OCI-LY1 (cell line): ENCODE results near the gene ESPNL.

Experiments
- H2AFZ ChIP-seq: fragments of 200-600 bp; sonication (generic), shearing (Covaris generic); 2 replicates; pipeline ENCODE4 v1.6.0; 2014; ENCODE audit warnings: antibody characterized with exemption, mild to moderate bottlenecking, low read length
- H3F3A ChIP-seq: fragments of 200-600 bp; sonication (generic), shearing (Covaris generic); 2 replicates; pipeline ENCODE4 v1.6.0; 2014; ENCODE audit warnings: mild to moderate bottlenecking, antibody characterized with exemption, low read length, moderate library complexity; ENCODE audit not compliant: insufficient read depth
- H3K27ac ChIP-seq: fragments of 200-600 bp; sonication (generic); 2 replicates; pipeline ENCODE4 v1.5.1; 2014; ENCODE audit warnings: low read length, mixed run types, mild to moderate bottlenecking, low read depth; ENCODE audit not compliant: poor library complexity, severe bottlenecking
- H3K27me3 ChIP-seq: fragments of 200-600 bp; sonication (generic); 2 replicates; pipeline ENCODE4 v1.6.0; 2014; ENCODE audit warnings: antibody characterized with exemption, mild to moderate bottlenecking, low read length, moderate library complexity; ENCODE audit not compliant: insufficient read depth
- H3K36me3 ChIP-seq: fragments of 200-600 bp; sonication (generic); 2 replicates; pipeline ENCODE4 v1.6.1; 2014; ENCODE audit warnings: mild to moderate bottlenecking, antibody characterized with exemption, low read length, moderate library complexity, mixed read lengths; ENCODE audit not compliant: insufficient read depth
- H3K4me1 ChIP-seq: fragments of 200-600 bp; sonication (generic); 2 replicates; pipeline ENCODE4 v1.5.1; 2014; ENCODE audit warnings: mild to moderate bottlenecking, low read length, moderate library complexity; ENCODE audit not compliant: insufficient read depth, severe bottlenecking
- H3K4me2 ChIP-seq: fragments of 200-600 bp; sonication (generic), shearing (Covaris generic); 2 replicates; pipeline ENCODE4 v1.6.1; 2014; ENCODE audit warnings: low read length
- H3K4me3 ChIP-seq: fragments of 200-600 bp; sonication (generic); 2 replicates; pipeline ENCODE4 v1.5.1; 2014; ENCODE audit warnings: low read length, low read depth, mild to moderate bottlenecking, mixed read lengths; ENCODE audit not compliant: poor library complexity, severe bottlenecking
- H3K79me2 ChIP-seq: fragments of 200-600 bp; shearing (Covaris generic); 2 replicates; pipeline ENCODE4 v1.6.1; 2016; ENCODE audit warnings: mixed run types, low read length, mixed read lengths; ENCODE audit not compliant: insufficient read depth
- H3K9ac ChIP-seq: fragments of 200-600 bp; sonication (generic), shearing (Covaris generic); 2 replicates; pipeline ENCODE4 v1.6.1; 2014; ENCODE audit warnings: mild to moderate bottlenecking, low read length, mixed read lengths
- H3K9me2 ChIP-seq: fragments of 200-600 bp; sonication (generic), shearing (Covaris generic); 2 replicates; pipeline ENCODE4 v1.6.1; 2014; ENCODE audit warnings: low read depth, mild to moderate bottlenecking, low read length, mixed read lengths
- H3K9me3 ChIP-seq: fragments of 200-600 bp; shearing (Covaris generic); 2 replicates; pipeline ENCODE4 v1.6.1; 2014; ENCODE audit warnings: low read length, mixed read lengths
- H4K20me1 ChIP-seq: fragments of 200-600 bp; sonication (generic), shearing (Covaris generic); 2 replicates; pipeline ENCODE4 v1.6.0; 2016; ENCODE audit warnings: mild to moderate bottlenecking, low read length; ENCODE audit not compliant: insufficient read depth
- CTCF ChIP-seq: fragments of 200-600 bp; sonication (generic), shearing (Covaris generic); IDR thresholded peaks from 2 replicates; pipeline ENCODE4 v1.5.1; 2017; ENCODE audit warnings: mild to moderate bottlenecking, antibody characterized with exemption, low read length, moderate library complexity, mixed read lengths
- EZH2 ChIP-seq: fragments of 200-600 bp; sonication (generic), shearing (Covaris generic); IDR thresholded peaks from 2 replicates; pipeline ENCODE4 v1.8.0; 2017; ENCODE audit warnings: borderline replicate concordance, mixed run types, mild to moderate bottlenecking, antibody characterized with exemption, low read length, moderate library complexity, mixed read lengths

Gene ESPNL

GRCh38 chr2:238094438-238095022 is 5.6 kb upstream of the ESPNL start:
- no peaks in the 10 kb centered on the region for H3F3A ChIP-seq
- no peaks in the 10 kb centered on the region for H3K79me2 ChIP-seq
- H3K9me2 ChIP-seq: no peaks in the 10 kb centered on the region
- H3K36me3 ChIP-seq: peaks cover 7% of the 10 kb centered on the region; the same call in 1 of the 2 replicates
- 0 out of 2 replicates have a peak, but pooled peaks cover 6% of the 10 kb centered on the region for H3K27me3 ChIP-seq
- H4K20me1 ChIP-seq: no peaks in the 10 kb centered on the region
- no peak overlapping the region for H3K27ac ChIP-seq
- H2AFZ ChIP-seq: no peak overlapping the region
- peaks cover 10% of the 10 kb centered on the region for H3K4me1 ChIP-seq
- H3K4me2 ChIP-seq: no peak overlapping the region
- no peak overlapping the region for H3K4me3 ChIP-seq
- H3K9ac ChIP-seq: no peak overlapping the region
- TF ChIP-seq EZH2 (no peak), CTCF (no peak)
- no peaks in the 10 kb centered on the region for H3K9me3 ChIP-seq

DNA sequence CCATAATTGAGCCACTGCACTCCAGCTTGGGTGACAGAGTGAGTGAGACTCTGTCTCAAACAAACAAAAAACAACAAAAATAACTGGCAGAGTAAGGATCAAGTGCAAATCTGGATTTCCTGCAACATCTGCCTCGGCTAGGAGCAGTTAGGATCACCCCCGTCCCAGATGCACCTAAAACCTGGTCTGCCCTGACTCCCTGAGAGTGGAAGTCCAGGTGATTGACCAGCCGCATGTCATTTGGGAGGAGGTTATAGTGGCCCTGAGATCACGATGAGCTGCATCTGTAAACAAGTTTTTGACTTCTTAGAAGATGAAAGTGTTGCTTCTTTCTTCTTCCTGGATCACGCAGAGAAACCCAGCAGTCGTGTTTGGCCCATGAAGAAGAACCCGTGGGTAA is 5.0 kb upstream of the ESPNL start:
- H3K27me3 ChIP-seq: 0 out of 2 replicates have a peak, but pooled peaks cover 8% of the 10 kb centered on the region
- H3K27ac ChIP-seq: no peak overlapping the region
- H3F3A ChIP-seq: no peaks in the 10 kb centered on the region
- no peak overlapping the region for H2AFZ ChIP-seq
- no peak overlapping the region for H3K4me2 ChIP-seq
- no peak overlapping the region for H3K4me3 ChIP-seq
- no peak overlapping the region for H3K9ac ChIP-seq
- TF ChIP-seq CTCF (no peak), EZH2 (no peak)
- H3K9me3 ChIP-seq: no peaks in the 10 kb centered on the region
- H3K36me3 ChIP-seq: peaks cover 7% of the 10 kb centered on the region; the same call in 1 of the 2 replicates
- H3K79me2 ChIP-seq: no peaks in the 10 kb centered on the region
- no peaks in the 10 kb centered on the region for H3K9me2 ChIP-seq
- H3K4me1 ChIP-seq: peaks cover 10% of the 10 kb centered on the region
- H4K20me1 ChIP-seq: no peaks in the 10 kb centered on the region

- H4K20me1 ChIP-seq: no peaks in the 10 kb centered on the region
- H3K9me2 ChIP-seq: no peaks in the 10 kb centered on the region
- no peaks in the 10 kb centered on the region for H3K9me3 ChIP-seq
- H3K4me3 ChIP-seq: no peak overlapping the region
- peaks cover 10% of the 10 kb centered on the region for H3K4me1 ChIP-seq
- H3K4me2 ChIP-seq: no peak overlapping the region
- H3K9ac ChIP-seq: no peak overlapping the region
- H3K79me2 ChIP-seq: no peaks in the 10 kb centered on the region
- H3K27ac ChIP-seq: no peak overlapping the region
- no peak overlapping the region for H2AFZ ChIP-seq
- TF ChIP-seq CTCF (no peak), EZH2 (no peak)
- H3K36me3 ChIP-seq: peaks cover 7% of the 10 kb centered on the region; the same call in 1 of the 2 replicates
- no peaks in the 10 kb centered on the region for H3F3A ChIP-seq
- H3K27me3 ChIP-seq: peaks cover 12% of the 10 kb centered on the region; the same call in 1 of the 2 replicates
Observed at GRCh38 chr2:238096311-238097011, 3.7 kb upstream of the ESPNL start.
